Nephron progenitor cell (in vitro differentiated cells): ENCODE data around the gene SLMAP.

Experiments used
- DNase-seq: peaks from one replicate; pipeline ENCODE4 v3.0.0; 2021
- H3K27ac Mint-ChIP-seq: 2 replicates; pipeline ENCODE4 v1.8.0; 2021; ENCODE audit warnings: mild to moderate bottlenecking, moderate library complexity, mixed read lengths
- H3K27me3 Mint-ChIP-seq: 2 replicates; pipeline ENCODE4 v1.8.0; 2021; ENCODE audit warnings: mild to moderate bottlenecking, low read depth, mixed read lengths; ENCODE audit not compliant: poor library complexity
- H3K36me3 Mint-ChIP-seq: 2 replicates; pipeline ENCODE4 v1.8.0; 2021; ENCODE audit warnings: low read depth, mixed read lengths
- H3K4me1 Mint-ChIP-seq: 2 replicates; pipeline ENCODE4 v1.8.0; 2021; ENCODE audit warnings: mixed read lengths
- H3K4me3 Mint-ChIP-seq: 2 replicates; pipeline ENCODE4 v1.8.0; 2021; ENCODE audit warnings: mild to moderate bottlenecking, moderate library complexity, mixed read lengths
- H3K9me3 Mint-ChIP-seq: 2 replicates; pipeline ENCODE4 v1.8.0; 2021; ENCODE audit warnings: mild to moderate bottlenecking, moderate library complexity, mixed read lengths
- CTCF ChIP-seq: fragments of 200-600 bp; sonication (generic); IDR thresholded peaks from 2 replicates; pipeline ENCODE4 v1.5.0; 2021; ENCODE audit warnings: antibody characterized with exemption

Gene SLMAP

GRCh38 chr3:57743496-57743895 lies 12.6 kb upstream of the SLMAP start:
- Mint-ChIP-seq H3K36me3 (no peaks in the 10 kb centered on the region), H3K27me3 (peaks cover 2% of the 10 kb centered on the region), H3K4me3 (no peak overlapping the region), H3K4me1 (no peaks in the 10 kb centered on the region), H3K27ac (no peak overlapping the region), H3K9me3 (peaks cover 4% of the 10 kb centered on the region)
- DNase-seq = no peak
- no peak for TF ChIP-seq CTCF

- H3K27me3 Mint-ChIP-seq = peaks cover 6% of the 10 kb centered on the region
- H3K9me3 Mint-ChIP-seq = peaks cover 4% of the 10 kb centered on the region
- no peak overlapping the region for H3K4me3 Mint-ChIP-seq
- no peak for TF ChIP-seq CTCF
- no peaks in the 10 kb centered on the region for H3K4me1 Mint-ChIP-seq
- no peak for DNase-seq
- no peak overlapping the region for H3K27ac Mint-ChIP-seq
- H3K36me3 Mint-ChIP-seq = no peaks in the 10 kb centered on the region
These were observed 11.0 kb upstream of the SLMAP start for GRCh38 chr3:57745101-57745500.

GRCh38 chr3:57746156-57747010 lies 9.7 kb upstream of the SLMAP start:
- H3K9me3 Mint-ChIP-seq = peaks cover 4% of the 10 kb centered on the region
- no peak overlapping the region for H3K4me3 Mint-ChIP-seq
- no peak for DNase-seq
- H3K4me1 Mint-ChIP-seq = no peaks in the 10 kb centered on the region
- H3K36me3 Mint-ChIP-seq = no peaks in the 10 kb centered on the region
- no peak for TF ChIP-seq CTCF
- H3K27ac Mint-ChIP-seq = peak overlapping the region; percentile 64
- peaks cover 6% of the 10 kb centered on the region for H3K27me3 Mint-ChIP-seq

- no peaks in the 10 kb centered on the region for H3K4me1 Mint-ChIP-seq
- H3K27ac Mint-ChIP-seq = no peak overlapping the region
- peaks cover 4% of the 10 kb centered on the region for H3K9me3 Mint-ChIP-seq
- H3K4me3 Mint-ChIP-seq = no peak overlapping the region
- no peaks in the 10 kb centered on the region for H3K36me3 Mint-ChIP-seq
- no peak for DNase-seq
- no peak for TF ChIP-seq CTCF
- peaks cover 6% of the 10 kb centered on the region for H3K27me3 Mint-ChIP-seq
These were observed 6.6 kb upstream of the SLMAP start for GRCh38 chr3:57749542-57749941.

- Mint-ChIP-seq H3K27ac (no peak overlapping the region), H3K36me3 (no peaks in the 10 kb centered on the region), H3K9me3 (no peaks in the 10 kb centered on the region), H3K27me3 (peaks cover 4% of the 10 kb centered on the region), H3K4me3 (no peak overlapping the region), H3K4me1 (peaks cover 8% of the 10 kb centered on the region)
- no peak for TF ChIP-seq CTCF
- no peak for DNase-seq
These were observed 3.8 kb upstream of the SLMAP start for GRCh38 chr3:57752307-57752706.

- no peak for TF ChIP-seq CTCF
- H3K36me3 Mint-ChIP-seq = no peaks in the 10 kb centered on the region
- no peak for DNase-seq
- H3K27ac Mint-ChIP-seq = no peak overlapping the region
- peaks cover 4% of the 10 kb centered on the region for H3K27me3 Mint-ChIP-seq
- H3K4me1 Mint-ChIP-seq = peaks cover 15% of the 10 kb centered on the region
- no peaks in the 10 kb centered on the region for H3K9me3 Mint-ChIP-seq
- no peak overlapping the region for H3K4me3 Mint-ChIP-seq
These were observed 3.1 kb upstream of the SLMAP start for GRCh38 chr3:57753016-57753415.
